ENCODE results near the gene DLX4. TPM values are rescaled to one million over a fixed set of nuclear protein-coding genes. Genes with fewer than 3 reads are reported as not detected.

The DLX4 gene
- total and polyA plus RNA-seq, 10 of the 15 experiments (the other 5 are each of a cell fraction or from before 2014, with no cell fraction given): 0.05 to 0.29 (median 0.15) TPM

DNA sequence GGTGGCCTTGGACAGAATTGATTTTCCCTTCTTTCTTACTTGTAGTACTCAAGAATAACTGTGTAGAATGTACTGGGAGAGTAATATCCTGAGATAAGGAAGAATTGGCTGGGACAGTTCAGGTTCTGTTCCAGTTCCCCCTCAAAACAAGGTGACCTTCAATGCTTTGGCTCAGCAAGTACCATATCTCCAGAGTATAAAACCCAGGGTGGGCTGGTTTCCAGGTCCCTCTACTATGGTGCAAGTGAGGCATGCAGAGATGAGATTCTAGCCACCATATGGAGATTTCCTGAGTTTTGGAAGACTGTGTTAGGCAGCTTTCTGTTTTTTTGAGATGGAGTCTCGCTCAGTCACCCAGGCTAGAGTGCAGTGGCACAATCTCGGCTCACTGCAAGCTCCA lies 44.1 kb downstream of the DLX4 start:
- no peak for TF ChIP-seq HDAC2 (IDR thresholded peaks at IDR 0.05)
- no peak for TF ChIP-seq POLR2AphosphoS5 (IDR thresholded peaks at IDR 0.05; ENCODE audit: low read length)
- TF ChIP-seq STAT3 (IDR thresholded peaks at IDR 0.05; ENCODE audit: low read depth, low read length): no peak
- TF ChIP-seq, protein P1, sequence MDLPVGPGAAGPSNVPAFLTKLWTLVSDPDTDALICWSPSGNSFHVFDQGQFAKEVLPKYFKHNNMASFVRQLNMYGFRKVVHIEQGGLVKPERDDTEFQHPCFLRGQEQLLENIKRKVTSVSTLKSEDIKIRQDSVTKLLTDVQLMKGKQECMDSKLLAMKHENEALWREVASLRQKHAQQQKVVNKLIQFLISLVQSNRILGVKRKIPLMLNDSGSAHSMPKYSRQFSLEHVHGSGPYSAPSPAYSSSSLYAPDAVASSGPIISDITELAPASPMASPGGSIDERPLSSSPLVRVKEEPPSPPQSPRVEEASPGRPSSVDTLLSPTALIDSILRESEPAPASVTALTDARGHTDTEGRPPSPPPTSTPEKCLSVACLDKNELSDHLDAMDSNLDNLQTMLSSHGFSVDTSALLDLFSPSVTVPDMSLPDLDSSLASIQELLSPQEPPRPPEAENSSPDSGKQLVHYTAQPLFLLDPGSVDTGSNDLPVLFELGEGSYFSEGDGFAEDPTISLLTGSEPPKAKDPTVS (IDR thresholded peaks at IDR 0.05; ENCODE audit: low read depth, low read length): no peak
- no peak for TF ChIP-seq ATF2 (IDR thresholded peaks at IDR 0.05; ENCODE audit: low read length)
- no peak for TF ChIP-seq TAF1 (IDR thresholded peaks at IDR 0.05; ENCODE audit: borderline replicate concordance, low read depth, low read length)
- no peak for TF ChIP-seq IRF4 (IDR thresholded peaks at IDR 0.05; ENCODE audit: low read depth, low read length)
- TF ChIP-seq LARP7 (IDR thresholded peaks at IDR 0.05): no peak
- no peak for TF ChIP-seq ZNF622 (IDR thresholded peaks at IDR 0.05)
- TF ChIP-seq EGR1 (IDR thresholded peaks at IDR 0.05; ENCODE audit: borderline replicate concordance in 1 of 2, low read depth in 2 of 2, low read length in 2 of 2): no peak
- TF ChIP-seq HCFC1 (IDR thresholded peaks at IDR 0.05; ENCODE audit: low read length): no peak
- TF ChIP-seq NRF1 (conservative IDR thresholded peaks at IDR 0.05; ENCODE audit: low read depth, low read length): no peak
- TF ChIP-seq NFYA (IDR thresholded peaks at IDR 0.05; ENCODE audit: borderline replicate concordance, low read depth, low read length): no peak
- no peak for TF ChIP-seq RAD51 (IDR thresholded peaks at IDR 0.05)
- no peak for TF ChIP-seq SIX5 (IDR thresholded peaks at IDR 0.05; ENCODE audit: low read depth, low read length, severe bottlenecking)
- no peak for TF ChIP-seq NR2C2 (IDR thresholded peaks at IDR 0.05; ENCODE audit: borderline replicate concordance, control insufficient read depth, insufficient read length, low read depth)
- no peak for TF ChIP-seq SIN3A (IDR thresholded peaks at IDR 0.05; ENCODE audit: low read depth, low read length)
- TF ChIP-seq TCF7 (IDR thresholded peaks at IDR 0.05; ENCODE audit: borderline replicate concordance): no peak
- TF ChIP-seq SUZ12 (IDR thresholded peaks at IDR 0.05; ENCODE audit: unreplicated experiment): no peak
- TF ChIP-seq NBN (IDR thresholded peaks at IDR 0.05): no peak
- ChIA-PET CTCF (interaction anchor here (1.3 kb wide), 1 partner anchor 81 kb away, joined by 3 read pairs; no protein-coding TSS in a partner anchor), RAD21 (ENCODE audit: unreplicated experiment) (no interaction called here), SMC1A (ENCODE audit: uncharacterized antibody, unreplicated experiment) (no interaction called here), POLR2A (no interaction called here)
- intact Hi-C loops (cut with micrococcal nuclease; ENCODE audit: unreplicated experiment): no loop called here
- in situ Hi-C loops (cut with MboI): no loop called here
- 0% methylated on average over 2 of the region's 2 CpGs for WGBS (ENCODE audit: insufficient coverage, insufficient replicate concordance, low lambda C conversion rate, missing lambda C conversion rate)
- H3K27ac ChIP-seq (ENCODE audit: control insufficient read depth, insufficient read depth): no peak overlapping the region
- no peaks in the 10 kb centered on the region for H4K20me1 ChIP-seq (ENCODE audit: control insufficient read depth, insufficient read depth)
- no TSS peak for BruUV-seq (replicated peaks)
- no peak overlapping the region for H2AFZ ChIP-seq (ENCODE audit: control insufficient read depth, low read depth, low read length)
- no peaks in the 10 kb centered on the region for H3K79me2 ChIP-seq (ENCODE audit: control insufficient read depth, insufficient read depth, low read length)
- DNase-seq (ENCODE audit: low read depth, low spot score) (no peak), ATAC-seq (no peak), FAIRE-seq (no peak)
- no peak overlapping the region for H3K4me3 ChIP-seq
- H3K4me1 ChIP-seq (ENCODE audit: control insufficient read depth, insufficient read depth, low read length): no peaks in the 10 kb centered on the region
- H3K4me2 ChIP-seq (ENCODE audit: control insufficient read depth, insufficient read depth): no peak overlapping the region
- H3K9ac ChIP-seq (ENCODE audit: control insufficient read depth, insufficient read depth, low read length): no peak overlapping the region
- H3K36me3 ChIP-seq (ENCODE audit: control insufficient read depth in 2 of 2, insufficient read depth in 2 of 2, low read length in 1 of 2): no peaks in the 10 kb centered on the region
- peaks cover 7% of the 10 kb centered on the region; the same call in 2 of the 3 replicates for H3K9me3 ChIP-seq (replicated peaks; ENCODE audit: control insufficient read depth, insufficient read depth, low read length)
- H3K27me3 ChIP-seq (replicated peaks in 1 of 2; ENCODE audit: control insufficient read depth in 2 of 2, insufficient read depth in 2 of 2, low read length in 1 of 2): no peaks in the 10 kb centered on the region
